ENCODE measurements around the gene KIF16B.
"Not testable (repeated sequence)": the region's sequence is repeated elsewhere in the genome, so short reads cannot be mapped to it uniquely, and the experiment has no call there.

The KIF16B gene

DNA sequence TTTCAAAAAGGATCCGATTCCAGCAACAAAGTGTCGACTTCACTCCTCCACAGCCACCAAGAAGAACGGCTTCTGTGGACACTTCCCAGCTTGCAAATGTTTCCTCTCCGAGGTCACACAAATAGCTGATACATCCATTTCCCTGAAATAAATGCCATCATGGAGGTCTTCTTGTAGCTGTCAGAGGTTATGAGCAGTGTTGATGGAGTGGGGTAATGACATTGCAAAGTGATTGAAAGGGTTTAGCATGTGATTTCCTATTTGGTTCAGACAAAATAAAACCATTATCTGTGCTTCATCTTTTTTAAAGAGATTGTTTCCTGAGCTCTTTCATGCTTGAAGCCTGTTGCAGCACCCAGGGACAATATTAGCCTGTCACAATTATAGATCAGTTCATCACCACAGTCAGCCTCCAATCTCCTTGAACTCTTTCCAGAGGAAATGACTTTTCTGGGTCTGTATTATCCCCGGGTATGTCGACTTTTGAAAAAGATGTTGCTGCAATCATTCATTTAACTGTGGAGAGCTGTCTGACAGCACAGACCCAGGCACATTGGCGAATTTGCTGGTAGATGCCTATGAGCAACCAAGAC is 16.9 kb upstream of the KIF16B start:
- FAIRE-seq = no peak

DNA sequence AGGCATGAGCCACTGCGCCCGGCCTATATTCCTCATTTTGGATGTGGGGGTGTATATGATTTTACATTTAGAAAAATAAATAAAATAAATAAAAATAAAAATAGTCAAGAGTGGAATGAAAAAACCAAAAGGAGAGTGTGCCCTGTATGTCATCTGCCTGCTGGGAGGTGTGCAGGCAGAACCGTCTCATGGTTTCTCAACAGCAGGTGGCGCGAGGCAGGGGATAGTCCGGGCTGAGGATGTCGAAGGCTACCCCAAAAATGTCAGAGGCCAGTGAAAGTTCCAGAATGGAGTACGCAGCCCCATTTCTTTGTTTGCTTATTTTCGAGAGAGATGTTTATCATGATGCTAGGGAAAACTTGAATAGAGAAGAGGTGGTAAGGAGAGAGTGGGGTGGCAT is 16.4 kb upstream of the KIF16B start:
- FAIRE-seq = no peak

DNA sequence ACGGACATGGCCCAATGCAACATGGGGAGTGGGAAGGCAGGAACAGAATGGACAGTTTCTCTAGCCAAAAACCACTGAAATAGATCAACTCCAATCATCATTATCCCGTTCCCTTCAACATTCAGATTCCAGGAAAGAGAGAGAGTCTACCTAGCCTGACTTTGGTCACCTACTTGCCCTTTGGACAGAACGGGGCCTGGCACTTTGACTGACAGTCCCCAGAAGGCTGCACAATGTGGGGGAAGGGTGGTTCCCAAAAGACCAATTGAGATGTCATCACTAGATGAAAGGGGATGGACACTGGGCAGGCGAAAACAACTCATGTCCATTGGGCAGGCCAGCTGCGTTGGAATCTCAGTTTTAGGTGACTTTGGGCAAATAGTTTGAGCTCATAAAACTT is 15.0 kb upstream of the KIF16B start:
- FAIRE-seq = no peak

DNA sequence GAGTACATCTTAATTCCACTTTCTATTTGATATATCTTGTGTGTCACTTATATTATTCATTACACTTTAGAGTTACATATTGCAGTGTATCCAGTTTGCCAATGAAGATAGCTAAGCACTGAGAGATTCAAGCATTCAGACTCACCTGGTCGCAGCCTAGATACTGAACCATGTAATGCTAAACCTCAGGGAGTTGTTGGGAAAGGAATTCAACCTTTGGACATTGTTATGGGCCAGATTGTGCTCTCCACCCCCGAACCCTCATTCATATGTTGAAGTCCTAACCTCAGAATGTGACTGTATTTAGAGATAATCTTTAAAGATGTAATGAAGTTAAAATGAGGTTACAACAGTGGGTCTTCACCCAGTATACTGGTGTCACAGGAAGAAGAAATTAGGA is 13.8 kb upstream of the KIF16B start:
- no peak for FAIRE-seq

DNA sequence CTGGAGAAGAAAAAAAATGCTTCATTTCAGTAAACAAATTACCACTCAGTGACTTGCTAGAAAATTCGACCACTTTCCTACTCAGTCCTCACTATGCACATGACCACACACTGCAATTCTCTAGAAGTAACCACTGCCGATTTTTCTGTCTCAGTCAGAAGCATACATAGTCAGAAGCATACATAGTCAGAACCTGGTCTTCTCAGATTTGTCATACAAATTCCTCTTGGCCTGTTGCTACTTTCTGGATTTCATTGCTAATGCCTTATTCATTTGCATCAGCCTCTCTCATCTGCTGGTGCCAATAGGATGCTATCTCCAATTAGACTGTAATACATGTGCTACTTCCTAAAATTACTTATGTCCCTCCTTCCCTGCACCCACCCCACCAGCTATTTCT is 10.2 kb upstream of the KIF16B start:
- FAIRE-seq = no peak

DNA sequence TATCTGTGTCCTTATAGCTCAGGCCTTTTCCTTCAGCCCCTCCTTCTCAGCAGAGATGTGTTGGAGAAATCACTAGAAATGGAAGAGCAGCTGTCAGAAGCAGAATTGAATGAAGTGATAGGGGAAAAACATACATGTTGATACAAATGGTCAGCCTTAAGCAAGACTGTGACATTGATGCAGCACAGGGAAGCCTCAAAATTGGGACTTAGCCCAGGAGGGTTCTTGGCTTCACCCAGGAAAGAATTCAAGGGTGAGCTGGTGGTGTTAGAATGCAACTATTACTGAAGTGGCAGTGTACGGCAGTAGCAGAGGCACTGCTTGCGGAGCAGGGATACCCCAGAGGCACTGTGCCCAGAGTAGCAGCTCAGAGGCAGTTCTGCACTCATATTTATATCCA is 8.0 kb upstream of the KIF16B start:
- no peak for FAIRE-seq

DNA sequence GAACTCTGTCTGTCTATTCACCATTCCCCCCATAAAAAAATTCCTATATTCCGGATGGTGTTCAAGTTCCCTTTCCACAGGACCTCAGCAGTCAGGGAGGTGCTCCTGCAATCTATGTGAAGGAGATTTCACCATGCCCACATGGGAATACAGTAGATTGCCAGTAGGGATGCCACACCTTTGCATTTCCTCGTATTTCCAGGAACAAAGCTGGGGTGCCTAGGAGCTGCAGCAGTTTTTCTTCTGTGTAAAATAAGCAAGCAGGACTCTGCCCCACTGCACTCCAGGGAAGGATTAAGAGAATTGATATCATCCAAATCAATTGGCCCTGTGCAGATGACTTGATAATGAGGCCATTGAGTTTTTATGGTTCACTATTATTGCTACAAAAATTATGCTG is 7.4 kb upstream of the KIF16B start:
- no peak for FAIRE-seq

DNA sequence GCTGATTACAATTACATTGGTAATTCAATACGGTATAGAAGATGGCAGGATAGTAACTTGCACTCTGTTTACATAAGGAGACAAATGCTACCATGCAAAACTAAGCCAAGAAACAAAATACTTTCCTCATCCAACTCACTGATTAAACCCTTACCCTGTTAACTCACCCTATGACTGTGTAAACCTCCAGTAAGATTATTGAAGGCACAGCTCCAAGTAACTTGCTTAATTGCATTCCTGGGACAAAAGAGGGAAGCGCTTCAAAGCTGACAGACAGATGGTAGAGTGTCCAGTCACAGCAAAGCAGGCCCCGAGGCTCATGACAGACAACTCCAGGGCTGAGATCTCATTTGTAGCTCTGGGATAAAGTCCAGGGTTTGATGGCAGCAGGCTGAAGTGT is 6.9 kb upstream of the KIF16B start:
- no peak for FAIRE-seq

DNA sequence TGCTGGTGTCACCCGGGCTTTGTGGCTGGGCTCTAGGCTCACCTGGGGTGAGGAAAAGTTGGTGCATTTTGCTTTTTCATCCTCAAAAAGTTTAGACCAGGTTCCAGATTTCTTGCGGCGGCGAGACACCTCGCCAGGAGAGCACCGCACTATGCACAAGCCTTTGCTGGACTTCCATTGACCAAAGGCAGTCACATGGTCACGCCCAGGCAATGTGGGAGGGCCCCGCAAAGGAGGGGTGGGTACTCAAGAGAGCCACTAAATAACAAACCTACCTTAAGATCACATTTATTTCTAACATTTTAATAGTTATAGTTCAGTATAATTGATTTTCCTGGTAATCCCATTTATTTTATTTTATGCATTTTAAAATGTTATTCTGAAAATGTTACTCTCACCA is 3.0 kb upstream of the KIF16B start:
- FAIRE-seq = no peak

DNA sequence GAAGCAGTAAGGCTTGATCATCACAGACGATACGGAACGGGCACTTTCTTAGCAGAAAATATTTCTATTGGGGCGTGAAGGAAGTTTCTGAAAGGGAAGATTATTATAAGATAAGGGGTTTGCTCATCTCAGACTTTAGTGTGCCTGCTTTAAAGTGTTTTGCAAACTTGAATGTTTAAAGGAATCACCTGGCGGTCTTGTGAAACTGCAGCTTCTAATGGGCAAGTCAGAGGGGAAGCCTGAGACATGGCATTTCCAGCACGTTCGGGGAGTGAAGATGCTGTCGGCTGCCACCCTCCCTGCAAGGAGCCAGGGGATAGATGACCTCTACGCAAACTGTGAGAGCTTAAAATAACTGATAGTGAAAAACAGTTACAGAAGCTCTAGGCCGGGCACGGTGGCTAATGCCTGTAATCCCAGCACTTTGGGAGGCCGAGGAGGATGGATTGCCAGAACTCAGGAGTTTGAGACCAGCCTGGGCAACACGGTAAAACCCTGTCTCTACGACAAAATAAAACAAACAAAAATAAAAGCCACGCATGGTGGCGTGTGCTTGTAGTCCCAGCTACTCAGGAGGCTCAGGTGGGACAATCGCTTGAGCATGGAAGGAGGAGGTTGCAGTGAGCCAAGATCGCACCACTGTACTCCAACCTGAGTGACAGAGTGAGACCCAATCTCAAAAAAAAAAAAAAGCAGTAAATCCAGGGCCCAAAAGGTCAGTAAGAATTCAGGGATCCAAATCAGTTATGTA is 2.3 kb upstream of the KIF16B start:
- FAIRE-seq = no peak

DNA sequence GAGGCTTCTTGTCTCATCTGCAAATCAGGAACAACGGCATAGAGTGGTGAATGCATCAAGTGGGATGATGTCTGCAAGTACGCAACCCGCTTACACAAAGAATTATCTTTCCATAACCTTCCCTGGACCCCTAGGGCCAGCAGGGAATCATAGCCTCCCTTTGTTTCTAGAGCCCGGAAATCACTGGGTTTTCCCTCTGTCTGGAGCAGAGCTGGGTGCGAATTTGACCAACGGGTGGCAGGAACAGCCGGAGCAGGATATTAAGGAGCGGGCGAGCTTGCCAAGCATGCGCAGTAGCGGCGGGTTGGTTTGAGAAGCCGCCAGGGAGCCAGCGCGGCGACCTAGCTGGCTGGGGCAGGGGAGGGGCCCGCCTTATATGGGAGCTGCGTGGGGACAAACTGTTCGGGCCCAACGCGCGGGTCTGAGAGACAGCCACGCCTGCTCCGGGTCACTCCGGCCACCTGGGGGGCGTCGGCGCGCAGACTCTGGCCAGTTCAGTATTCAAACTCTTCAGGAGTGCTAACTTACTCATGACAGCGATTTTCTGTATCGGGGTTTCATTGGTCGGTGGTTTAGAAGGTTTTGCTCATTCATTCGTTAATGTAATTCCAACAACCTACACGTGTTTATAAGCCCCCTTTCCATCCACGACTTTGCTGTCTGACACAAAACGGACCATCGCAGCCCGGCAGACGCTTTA is 1.6 kb upstream of the KIF16B start:
- peak; percentile 81 for FAIRE-seq

DNA sequence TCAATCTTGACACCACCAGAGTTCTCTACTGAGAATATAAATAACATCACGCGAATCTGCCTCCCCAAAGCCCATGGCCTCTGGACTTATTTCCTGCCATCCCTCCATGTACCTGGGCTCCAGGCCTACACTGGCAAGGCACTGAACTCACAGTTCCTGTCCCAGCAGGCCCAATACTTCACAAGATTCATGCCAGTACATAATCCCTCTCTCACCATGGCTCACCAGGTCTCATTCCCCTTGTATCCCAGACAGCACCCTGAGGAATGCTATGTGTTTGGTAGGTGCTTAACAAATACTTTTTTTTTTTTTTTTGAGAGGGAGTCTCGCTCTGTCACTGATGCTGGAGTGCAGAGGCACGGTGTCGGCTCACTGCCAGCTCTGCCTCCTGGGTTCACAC is 1.9 kb downstream of the KIF16B start:
- FAIRE-seq = no peak

DNA sequence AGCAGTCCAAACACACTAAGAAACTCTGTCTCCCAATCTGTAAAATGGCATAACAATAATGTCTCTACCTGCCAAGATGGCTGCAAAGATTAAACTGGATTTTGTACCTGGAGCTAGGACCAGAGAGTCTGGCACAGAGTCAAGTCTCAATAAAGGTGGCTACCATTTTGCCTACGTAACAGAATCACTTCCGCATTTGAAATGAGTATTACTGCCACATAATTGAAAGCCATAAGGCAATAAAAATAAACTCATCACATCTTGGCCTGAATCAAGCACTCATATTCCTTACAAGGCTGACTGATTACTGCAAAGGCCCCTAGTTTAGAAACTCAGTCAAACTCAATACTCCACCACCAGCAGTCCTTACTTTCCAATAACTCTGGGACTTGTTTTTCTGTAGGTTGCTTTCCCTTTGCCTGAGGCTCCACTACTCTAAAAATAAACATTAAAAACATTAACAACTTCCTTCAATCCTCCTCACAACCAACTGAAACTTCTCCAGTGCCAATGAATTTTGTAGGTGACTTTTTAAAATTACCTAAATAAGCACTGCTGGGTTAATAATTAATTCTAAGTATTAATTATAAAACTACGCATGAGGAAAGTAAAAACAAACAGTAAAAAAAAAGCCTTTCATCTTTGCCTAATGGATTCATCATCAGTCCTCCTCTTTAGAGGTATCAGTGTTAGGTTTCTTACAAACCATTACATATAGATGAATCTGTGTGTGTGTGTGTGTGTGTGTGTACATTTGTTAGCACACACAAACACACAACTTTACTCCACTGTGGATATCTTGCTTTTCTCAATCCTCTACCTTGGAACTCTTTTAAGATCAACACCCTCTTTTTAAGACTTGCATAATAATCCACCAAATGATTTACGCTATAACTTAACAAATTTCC is 3.7 kb downstream of the KIF16B start:
- no peak for FAIRE-seq

DNA sequence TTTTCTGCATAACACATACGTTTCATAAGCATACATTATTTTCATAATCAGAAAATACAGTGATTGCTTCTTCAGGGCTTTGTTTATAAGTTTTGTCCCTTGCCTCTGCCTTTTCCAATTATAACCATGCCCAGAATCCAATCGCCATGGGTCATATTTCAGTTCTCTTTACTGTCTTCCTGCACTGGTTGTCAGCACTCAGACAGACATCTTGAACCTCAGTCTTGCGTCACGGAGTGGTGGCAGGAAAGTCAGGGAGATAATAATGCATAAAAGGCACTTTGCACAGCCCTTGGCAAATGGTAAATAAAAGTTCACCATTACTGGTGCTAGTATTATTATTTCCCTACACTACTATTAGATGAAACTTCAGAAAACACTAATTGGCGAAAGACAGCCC is 7.2 kb downstream of the KIF16B start:
- no peak for FAIRE-seq

DNA sequence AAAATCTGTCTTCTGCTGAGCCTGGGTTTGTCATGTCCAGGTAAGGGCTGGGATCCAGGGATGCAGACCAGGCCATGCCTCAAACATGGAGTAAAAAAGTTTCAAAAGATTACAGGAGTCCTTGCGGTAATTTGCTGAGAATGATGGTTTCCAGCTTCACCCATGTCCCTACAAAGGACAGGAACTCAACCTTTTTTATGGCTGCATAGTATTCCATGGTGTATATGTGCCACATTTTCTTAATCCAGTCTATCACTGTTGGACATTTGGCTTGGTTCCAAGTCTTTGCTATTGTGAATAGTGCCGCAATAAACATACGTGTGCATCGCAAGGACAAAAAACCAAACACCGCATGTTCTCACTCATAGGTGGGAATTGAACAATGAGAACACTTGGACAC is 9.2 kb downstream of the KIF16B start:
- not testable (repeated sequence) for FAIRE-seq

DNA sequence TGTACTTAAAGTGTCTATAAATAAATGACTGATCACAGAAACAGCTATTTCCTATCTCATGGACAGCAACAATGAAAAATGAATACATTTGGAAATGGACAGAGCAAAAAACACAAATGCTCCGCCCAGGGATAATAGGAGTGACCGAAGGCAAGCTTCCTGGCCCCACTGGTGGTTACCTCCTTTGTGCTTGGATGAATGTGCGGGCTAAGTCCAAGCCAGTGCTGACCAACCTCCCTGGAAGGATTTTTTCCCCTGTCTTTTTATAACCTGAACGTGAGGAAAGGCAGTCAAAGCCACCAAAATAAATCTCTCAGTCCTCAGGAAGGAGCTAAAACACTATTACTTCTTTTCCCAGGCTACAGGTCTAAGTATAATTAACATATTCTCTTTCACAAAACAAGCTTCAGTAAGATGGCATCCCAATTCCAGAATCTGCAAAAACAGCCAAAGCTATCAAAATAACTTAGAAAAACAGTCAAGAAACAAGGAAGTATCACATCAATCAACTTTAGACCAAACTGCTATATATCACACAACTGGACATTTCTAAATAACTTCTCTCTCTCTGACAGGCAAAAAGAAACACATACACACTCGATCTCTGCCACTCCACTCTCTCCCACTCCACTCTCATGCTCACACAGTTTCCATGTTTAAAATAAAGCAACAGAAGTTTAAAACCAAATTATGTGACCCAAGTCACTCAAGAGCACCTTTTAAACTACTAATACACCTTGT is 10.0 kb downstream of the KIF16B start:
- FAIRE-seq = no peak

DNA sequence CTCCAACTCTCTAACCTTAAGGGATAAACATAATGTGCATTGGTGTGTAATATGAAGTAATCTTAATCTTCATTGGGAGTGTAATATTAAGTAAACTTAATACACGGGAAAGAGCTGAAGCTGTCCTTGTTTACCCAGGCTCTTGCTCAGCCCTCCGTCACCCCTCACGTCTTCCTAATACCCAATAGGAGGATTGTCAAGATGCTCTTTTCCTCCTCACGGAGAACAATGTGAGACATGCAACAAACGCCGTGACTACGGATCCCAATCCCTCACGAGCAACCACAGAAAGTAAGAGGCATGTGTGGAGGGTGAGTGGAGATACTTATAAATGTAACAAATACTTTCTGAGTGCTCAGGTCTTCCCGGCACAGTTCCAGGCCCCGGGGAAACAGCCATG is 11.0 kb downstream of the KIF16B start:
- no peak for FAIRE-seq

DNA sequence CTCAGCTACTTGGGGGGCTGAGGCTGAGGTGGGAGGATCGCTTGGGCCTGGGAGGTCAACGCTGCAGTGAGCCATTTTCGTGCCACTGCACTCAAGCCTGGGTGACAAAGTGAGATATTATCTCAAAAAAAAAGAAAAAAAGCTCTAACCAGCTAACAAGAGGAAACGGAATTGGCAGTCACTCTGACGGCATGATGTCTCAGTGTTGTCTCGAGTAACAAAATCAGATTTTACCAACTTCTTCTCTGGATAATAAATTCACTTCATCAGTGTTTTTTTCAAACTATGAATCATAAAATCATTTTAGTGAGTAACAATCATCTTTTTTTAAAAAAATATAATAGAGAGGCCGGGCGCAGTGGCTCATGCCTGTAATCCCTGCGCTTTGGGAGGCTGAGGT is 12.6 kb downstream of the KIF16B start:
- FAIRE-seq = no peak

DNA sequence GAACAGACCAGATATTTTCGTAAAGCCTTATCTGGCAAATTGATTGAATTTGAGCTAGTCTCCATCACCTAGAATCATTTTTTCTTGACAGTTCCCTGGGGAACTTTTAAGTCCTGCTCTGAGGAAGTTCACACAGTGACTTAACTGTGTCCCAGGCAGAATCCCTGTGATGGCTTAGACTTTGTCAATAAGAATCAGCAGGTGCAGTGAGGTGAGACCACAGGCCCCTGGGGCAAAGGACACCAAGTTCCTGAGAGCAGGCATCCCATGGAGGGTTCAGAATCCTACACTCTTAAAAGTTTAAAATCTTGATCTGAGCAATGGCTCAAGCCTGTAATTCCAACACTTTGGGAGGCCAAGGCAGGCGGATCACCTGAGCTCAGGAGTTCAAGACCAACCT is 13.0 kb downstream of the KIF16B start:
- FAIRE-seq = no peak

DNA sequence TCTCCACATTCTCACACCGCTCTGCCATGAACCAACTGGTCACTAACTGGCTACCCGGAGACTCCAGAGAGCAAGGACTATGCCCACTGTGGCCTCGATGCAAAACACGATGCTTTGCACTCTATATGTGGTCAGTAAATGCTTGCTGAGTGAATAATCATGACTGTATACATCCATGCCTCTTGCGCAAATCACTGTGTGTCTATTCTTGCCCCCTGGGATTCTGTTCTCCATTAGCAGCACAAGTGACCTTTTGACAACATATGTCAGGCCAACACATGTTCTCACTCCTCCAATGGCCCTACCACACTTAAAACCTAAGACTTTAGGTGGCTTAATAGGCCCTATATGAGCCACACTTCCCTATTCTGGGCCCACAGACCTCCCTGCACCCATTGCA is 16.9 kb downstream of the KIF16B start:
- no peak for FAIRE-seq

DNA sequence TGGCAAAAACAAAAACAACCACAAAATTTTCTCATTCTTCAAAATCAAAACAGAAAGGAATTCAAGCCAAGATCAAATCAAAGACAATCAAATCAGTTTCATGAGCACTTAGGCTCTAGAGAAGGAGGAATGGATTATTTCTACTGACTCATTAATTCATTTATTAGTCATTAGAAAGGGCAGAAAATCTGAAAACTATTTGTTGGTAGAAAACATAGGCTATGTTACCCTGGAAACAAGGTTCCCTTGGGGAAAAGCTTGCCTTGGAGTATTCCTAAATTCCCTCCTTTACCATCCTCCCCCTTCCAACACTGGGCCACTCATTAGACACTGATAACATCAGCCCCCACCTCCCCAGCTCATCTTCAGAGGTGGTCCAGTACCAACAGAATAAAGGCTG is 17.5 kb downstream of the KIF16B start:
- no peak for FAIRE-seq

DNA sequence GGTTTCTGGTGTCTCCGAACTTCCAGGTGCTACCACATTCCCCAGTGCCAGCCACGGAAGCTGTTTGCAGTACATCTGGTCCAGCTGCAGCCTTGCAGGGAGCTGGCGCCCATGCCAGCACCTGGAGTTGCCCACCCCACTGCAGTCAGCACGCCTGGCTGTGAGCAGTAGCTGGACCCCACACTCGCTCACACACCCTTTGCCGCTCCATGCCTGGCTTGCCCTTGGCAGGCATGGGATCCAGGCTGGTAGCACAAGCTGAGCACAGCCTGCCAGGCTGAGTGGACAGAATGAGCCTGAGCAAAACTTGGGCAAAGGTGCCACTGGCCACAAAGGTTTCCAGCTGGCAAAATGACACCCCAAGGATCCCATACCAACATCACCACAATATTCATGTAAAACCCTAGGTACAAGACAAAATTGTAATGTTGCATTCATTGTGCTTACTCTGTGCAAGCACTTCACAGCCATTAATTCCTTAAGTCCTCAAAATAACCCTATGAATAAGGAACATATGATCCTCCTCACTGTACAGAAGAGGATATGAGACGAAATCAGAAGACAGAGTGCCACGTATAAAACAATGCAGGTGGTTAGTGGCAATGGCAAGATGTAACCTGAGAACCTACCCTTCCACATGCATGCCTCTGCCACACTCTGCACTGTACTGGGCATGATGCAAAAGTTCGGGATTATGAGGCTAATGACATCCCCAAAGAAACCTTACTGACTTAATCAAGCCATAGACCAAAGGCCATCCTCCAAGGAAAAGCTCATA is 18.3 kb downstream of the KIF16B start:
- no peak for FAIRE-seq
